ENCODE measurements around the gene ZFC3H1. TPM values are rescaled to one million over a fixed set of nuclear protein-coding genes. Genes with fewer than 3 reads are reported as not detected.
A peak's percentile ranks its signal among the peaks of the same experiment; 100 is the strongest.

ZFC3H1 gene
- 13.4 and 15.1 TPM in 2 replicates for total RNA-seq (2014; rRNA removed; shearing (Covaris generic))
- polyA plus RNA-seq (2016; fragmentation: Nextera tagmentation; extraction: Ambion mirVana) = 25.4 and 27.0 TPM in 2 replicates

GRCh38 chr12:71663561-71664410 lies at the start of gene ZFC3H1, which contains the start of gene THAP2:
Gene ZFC3H1, minus strand, starts transcription at chr12:71663848. Its CDS starts 238 bp downstream, at chr12:71663610.
Gene THAP2, plus strand, starts transcription at chr12:71664301. Its CDS starts 209 bp downstream, at chr12:71664510.
- peaks cover 29% of the 10 kb centered on the region for H3K4me1 ChIP-seq (ENCODE audit: insufficient read depth)
- 1 to 2% methylated on average over 56 to 57 of the region's 57 CpGs for WGBS, 2 experiments (ENCODE audit: low coverage in 1 of 2, low lambda C conversion rate in 2 of 2, missing lambda C conversion rate in 2 of 2)
- H3F3A ChIP-seq (ENCODE audit: insufficient read depth) = peaks cover 29% of the 10 kb centered on the region
- H3K27me3 ChIP-seq (replicated peaks; ENCODE audit: insufficient read depth) = no peaks in the 10 kb centered on the region
- H3K9ac ChIP-seq = peak within 1 kb of the TSS; percentile 99
- peaks cover 76% of the 10 kb centered on the region for H3K79me2 ChIP-seq (ENCODE audit: insufficient read depth)
- peak within 1 kb of the TSS; percentile 99 for H3K4me2 ChIP-seq (ENCODE audit: unreplicated experiment)
- peak within 1 kb of the TSS; percentile 89 for H2AFZ ChIP-seq
- no peak for TF ChIP-seq EZH2phosphoT487 (IDR thresholded peaks at IDR 0.05; ENCODE audit: insufficient read depth, low read depth)
- TF ChIP-seq EZH2 (IDR thresholded peaks at IDR 0.05; ENCODE audit: insufficient read depth, poor library complexity, severe bottlenecking) = no peak
- H4K20me1 ChIP-seq (ENCODE audit: insufficient read depth) = no peaks in the 10 kb centered on the region; the same call in 1 of the 2 replicates
- in situ Hi-C loops (cut with MboI) = no loop called here
- peak within 1 kb of the TSS; percentile 98 for H3K4me3 ChIP-seq
- H3K9me2 ChIP-seq (ENCODE audit: insufficient read depth) = no peaks in the 10 kb centered on the region
- H3K27ac ChIP-seq = peak within 1 kb of the TSS; percentile 99
- peak; percentile 100 for DNase-seq
- peaks cover 18% of the 10 kb centered on the region for H3K36me3 ChIP-seq (ENCODE audit: low read depth)
- H3K9me3 ChIP-seq (ENCODE audit: low read depth) = no peaks in the 10 kb centered on the region

- Histone ChIP-seq H3K27me3 (replicated peaks; ENCODE audit: insufficient read depth) (no peaks in the 10 kb centered on the region), H3K9me3 (ENCODE audit: low read depth) (no peaks in the 10 kb centered on the region), H3K79me2 (ENCODE audit: insufficient read depth) (no peaks in the 10 kb centered on the region), H3K4me3 (no peak overlapping the region), H3K36me3 (ENCODE audit: low read depth) (no peaks in the 10 kb centered on the region), H3K9ac (no peak overlapping the region), H3F3A (ENCODE audit: insufficient read depth) (peaks cover 18% of the 10 kb centered on the region), H3K4me2 (ENCODE audit: unreplicated experiment) (peak overlapping the region; percentile 45), H3K9me2 (ENCODE audit: insufficient read depth) (no peaks in the 10 kb centered on the region), H4K20me1 (ENCODE audit: insufficient read depth) (no peaks in the 10 kb centered on the region), H2AFZ (no peak overlapping the region), H3K27ac (peak overlapping the region; percentile 62), H3K4me1 (ENCODE audit: insufficient read depth) (peaks cover 19% of the 10 kb centered on the region)
- WGBS, 2 experiments (ENCODE audit: low coverage in 1 of 2, low lambda C conversion rate in 2 of 2, missing lambda C conversion rate in 2 of 2) = 43 to 44% methylated on average over 7 of the region's 7 CpGs
- no peak for TF ChIP-seq EZH2 (IDR thresholded peaks at IDR 0.05; ENCODE audit: insufficient read depth, poor library complexity, severe bottlenecking)
- TF ChIP-seq EZH2phosphoT487 (IDR thresholded peaks at IDR 0.05; ENCODE audit: insufficient read depth, low read depth) = no peak
- DNase-seq = peak; percentile 92
- in situ Hi-C loops (cut with MboI) = no loop called here
Measured at GRCh38 chr12:71710276-71711125, 46.9 kb upstream of the ZFC3H1 start.

GRCh38 chr12:71708658-71709057 lies 45.0 kb upstream of the ZFC3H1 start:
- DNase-seq = peak; percentile 59
- Histone ChIP-seq H2AFZ (no peak overlapping the region), H3K36me3 (ENCODE audit: low read depth) (no peaks in the 10 kb centered on the region), H3F3A (ENCODE audit: insufficient read depth) (peaks cover 18% of the 10 kb centered on the region), H3K27ac (no peak overlapping the region), H3K9me2 (ENCODE audit: insufficient read depth) (no peaks in the 10 kb centered on the region), H3K4me3 (no peak overlapping the region), H3K9ac (no peak overlapping the region), H3K9me3 (ENCODE audit: low read depth) (no peaks in the 10 kb centered on the region), H3K4me1 (ENCODE audit: insufficient read depth) (peaks cover 19% of the 10 kb centered on the region), H3K27me3 (replicated peaks; ENCODE audit: insufficient read depth) (no peaks in the 10 kb centered on the region), H3K79me2 (ENCODE audit: insufficient read depth) (no peaks in the 10 kb centered on the region), H4K20me1 (ENCODE audit: insufficient read depth) (no peaks in the 10 kb centered on the region), H3K4me2 (ENCODE audit: unreplicated experiment) (no peak overlapping the region)
- in situ Hi-C loops (cut with MboI) = no loop called here
- 94 to 95% methylated on average over 1 of the region's 1 CpG for WGBS, 2 experiments (ENCODE audit: low coverage in 1 of 2, low lambda C conversion rate in 2 of 2, missing lambda C conversion rate in 2 of 2)
- no peak for TF ChIP-seq EZH2phosphoT487 (IDR thresholded peaks at IDR 0.05; ENCODE audit: insufficient read depth, low read depth)
- no peak for TF ChIP-seq EZH2 (IDR thresholded peaks at IDR 0.05; ENCODE audit: insufficient read depth, poor library complexity, severe bottlenecking)

- WGBS, 2 experiments (ENCODE audit: low coverage in 1 of 2, low lambda C conversion rate in 2 of 2, missing lambda C conversion rate in 2 of 2) = 78 to 85% methylated on average over 2 of the region's 2 CpGs
- Histone ChIP-seq H3K36me3 (ENCODE audit: low read depth) (0 out of 2 replicates have a peak, but pooled peaks cover 4% of the 10 kb centered on the region), H3K9me3 (ENCODE audit: low read depth) (no peaks in the 10 kb centered on the region), H3K27ac (no peak overlapping the region), H3K79me2 (ENCODE audit: insufficient read depth) (no peaks in the 10 kb centered on the region), H3K9ac (no peak overlapping the region), H4K20me1 (ENCODE audit: insufficient read depth) (no peaks in the 10 kb centered on the region), H3K4me3 (no peak overlapping the region), H3K27me3 (replicated peaks; ENCODE audit: insufficient read depth) (no peaks in the 10 kb centered on the region), H2AFZ (no peak overlapping the region), H3K4me2 (ENCODE audit: unreplicated experiment) (no peak overlapping the region), H3K4me1 (ENCODE audit: insufficient read depth) (peaks cover 11% of the 10 kb centered on the region), H3K9me2 (ENCODE audit: insufficient read depth) (no peaks in the 10 kb centered on the region), H3F3A (ENCODE audit: insufficient read depth) (peaks cover 11% of the 10 kb centered on the region)
- no peak for DNase-seq
- TF ChIP-seq EZH2phosphoT487 (IDR thresholded peaks at IDR 0.05; ENCODE audit: insufficient read depth, low read depth) (no peak), EZH2 (IDR thresholded peaks at IDR 0.05; ENCODE audit: insufficient read depth, poor library complexity, severe bottlenecking) (no peak)
- in situ Hi-C loops (cut with MboI) = no loop called here
Measured at GRCh38 chr12:71704920-71705319, 41.3 kb upstream of the ZFC3H1 start.
